WI38 (cell line): Measurements from ENCODE around the gene MRPL23.

ENCODE experiments used
- H3K4me3 ChIP-seq: 2 replicates; pipeline ENCODE4 v1.5.1; 2011; ENCODE audit warnings: low read depth, mild to moderate bottlenecking, control low read depth, low read length
- CTCF ChIP-seq: IDR thresholded peaks from 2 replicates; pipeline ENCODE4 v1.5.1; 2012; ENCODE audit warnings: low read depth, mild to moderate bottlenecking, control low read depth, low read length

The MRPL23 gene

DNA sequence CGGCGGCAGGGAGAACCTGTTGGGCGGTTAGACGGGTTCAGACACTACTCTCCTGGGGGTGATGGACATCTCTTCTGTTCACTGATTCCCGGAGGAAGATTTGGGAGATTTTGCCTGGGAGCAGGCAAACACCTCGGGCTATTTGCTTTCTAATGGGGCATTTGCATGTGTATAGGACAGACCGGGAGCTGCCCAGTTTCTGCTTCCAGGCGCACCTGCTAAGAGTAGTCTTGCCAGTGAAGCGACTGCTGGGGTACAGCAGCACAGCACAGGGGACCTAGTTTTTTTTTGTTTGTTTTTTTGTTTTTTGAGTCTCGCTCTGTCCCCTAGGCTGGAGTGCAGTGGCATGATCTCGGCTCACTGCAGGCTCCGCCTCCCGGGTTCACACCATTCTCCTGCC lies 57.3 kb downstream of the MRPL23 start:
- H3K4me3 ChIP-seq = no peak overlapping the region
- no peak for TF ChIP-seq CTCF
